COLO829 (cell line): ENCODE data around the gene STK32B.

Experiments used
- DNase-seq: peaks from one replicate; pipeline ENCODE4 v3.0.0; 2012; ENCODE audit warnings: low spot score

STK32B gene

DNA sequence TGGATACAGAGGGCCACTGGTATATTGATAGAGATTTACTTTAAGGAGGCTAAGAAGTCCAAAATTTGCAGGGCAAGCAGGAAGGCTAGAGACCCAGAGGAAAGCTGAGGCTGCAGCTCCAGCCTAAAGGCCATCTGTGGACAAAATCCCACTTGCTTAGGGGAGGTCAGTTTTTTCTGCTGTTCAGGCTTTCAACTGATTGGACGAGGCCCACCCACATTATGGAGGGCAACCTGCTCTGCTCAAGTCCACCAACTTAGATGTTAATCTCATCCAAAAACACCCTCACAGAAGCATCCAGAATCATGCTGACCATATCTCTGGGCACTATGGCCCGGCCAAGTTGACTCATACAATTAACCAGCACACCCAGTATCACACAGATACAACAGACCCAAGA, 480.8 kb downstream of the STK32B start:
- DNase-seq: no peak

DNA sequence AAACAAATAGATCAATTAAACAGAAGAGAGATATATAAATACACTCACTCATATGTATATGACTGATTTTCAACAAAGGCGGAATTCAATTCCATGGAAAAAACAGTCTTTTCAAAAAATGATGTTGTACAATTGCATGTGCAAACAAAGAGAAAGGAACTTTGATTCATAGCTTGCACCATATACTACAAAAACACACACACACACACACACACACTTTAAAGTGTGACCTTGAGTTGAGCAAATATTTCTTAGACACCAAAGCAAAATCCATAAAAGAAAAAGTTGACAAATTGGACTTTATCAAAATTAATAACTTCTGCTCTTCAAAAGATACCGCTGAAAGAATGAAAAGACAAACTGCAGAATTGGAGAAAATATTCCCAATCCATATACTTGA, 488.3 kb downstream of the STK32B start:
- DNase-seq: no peak

DNA sequence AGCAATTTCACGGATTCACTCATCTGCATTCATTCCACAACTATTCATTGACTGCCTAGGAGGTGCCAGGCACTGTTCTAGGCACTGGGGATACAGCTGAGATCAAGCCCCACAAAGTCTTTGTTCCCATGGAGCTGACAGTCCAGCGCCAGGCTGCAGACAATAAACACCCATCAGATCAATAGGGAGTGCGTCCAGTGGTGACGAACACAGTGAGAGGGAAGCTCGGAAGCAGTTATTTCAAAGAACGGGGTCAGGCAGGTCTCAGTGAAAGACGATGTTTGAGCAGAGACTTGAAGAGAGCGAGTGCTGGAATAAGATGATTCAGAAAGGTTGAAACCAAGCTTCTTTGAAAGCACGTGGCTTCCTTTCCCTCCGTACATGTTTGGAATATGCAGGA, 489.9 kb downstream of the STK32B start:
- no peak for DNase-seq

DNA sequence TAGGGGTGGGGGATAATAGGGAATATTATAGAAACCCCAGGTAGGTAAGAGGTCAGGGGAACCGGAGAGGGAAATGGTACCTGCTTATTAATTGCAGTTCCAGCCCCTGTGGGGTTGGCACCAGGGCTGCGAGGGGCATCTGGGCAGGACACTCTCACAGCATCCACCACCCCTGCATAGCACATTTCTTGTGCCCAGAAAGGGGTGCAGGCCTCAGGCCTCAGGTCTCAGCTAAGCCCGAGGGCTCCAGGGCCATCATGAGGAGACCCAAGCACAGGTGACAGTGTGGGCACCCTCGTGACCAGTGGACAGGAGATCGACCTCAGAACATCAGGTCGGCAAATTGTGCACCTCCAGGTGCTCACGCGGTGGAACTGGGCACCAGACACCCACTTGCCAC, 492.4 kb downstream of the STK32B start:
- no peak for DNase-seq

DNA sequence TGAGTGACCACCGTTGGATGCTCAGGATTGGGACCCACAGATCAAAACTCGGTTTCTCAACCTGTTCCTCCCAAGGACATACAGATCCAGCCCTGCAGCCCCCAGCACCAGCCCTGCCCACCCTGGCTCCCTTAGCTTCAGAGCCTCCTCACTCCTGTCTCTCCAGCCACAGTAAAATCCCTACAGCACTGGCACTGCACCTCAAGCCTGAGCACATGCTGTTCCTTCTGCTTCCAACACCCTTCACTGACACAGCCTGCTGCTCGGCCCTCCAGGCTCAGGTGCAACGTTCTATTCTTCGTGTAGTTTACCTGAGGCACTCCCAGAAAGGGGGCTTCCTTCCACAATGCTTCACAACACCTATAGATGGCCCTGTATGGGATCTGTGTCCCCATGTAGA, 493.5 kb downstream of the STK32B start:
- DNase-seq: no peak

DNA sequence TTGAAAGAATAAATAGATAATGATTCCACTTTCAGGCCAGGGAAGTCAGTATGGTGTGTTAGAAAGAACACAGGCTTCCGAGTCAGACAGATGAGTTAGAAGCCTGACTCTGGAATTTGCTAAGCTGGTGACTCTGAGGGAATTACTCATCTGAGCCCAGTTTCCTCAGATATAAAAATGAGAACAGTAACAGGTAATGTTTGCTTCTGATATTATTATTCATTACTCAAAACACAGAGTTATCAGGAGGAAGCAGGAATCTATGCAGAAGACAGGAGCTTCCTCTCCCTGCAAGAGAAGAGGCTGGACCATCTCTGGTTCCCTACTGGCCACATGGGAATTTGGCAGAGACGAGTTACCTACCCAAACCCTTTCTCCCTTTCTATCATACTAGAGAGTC, 494.0 kb downstream of the STK32B start:
- no peak for DNase-seq

DNA sequence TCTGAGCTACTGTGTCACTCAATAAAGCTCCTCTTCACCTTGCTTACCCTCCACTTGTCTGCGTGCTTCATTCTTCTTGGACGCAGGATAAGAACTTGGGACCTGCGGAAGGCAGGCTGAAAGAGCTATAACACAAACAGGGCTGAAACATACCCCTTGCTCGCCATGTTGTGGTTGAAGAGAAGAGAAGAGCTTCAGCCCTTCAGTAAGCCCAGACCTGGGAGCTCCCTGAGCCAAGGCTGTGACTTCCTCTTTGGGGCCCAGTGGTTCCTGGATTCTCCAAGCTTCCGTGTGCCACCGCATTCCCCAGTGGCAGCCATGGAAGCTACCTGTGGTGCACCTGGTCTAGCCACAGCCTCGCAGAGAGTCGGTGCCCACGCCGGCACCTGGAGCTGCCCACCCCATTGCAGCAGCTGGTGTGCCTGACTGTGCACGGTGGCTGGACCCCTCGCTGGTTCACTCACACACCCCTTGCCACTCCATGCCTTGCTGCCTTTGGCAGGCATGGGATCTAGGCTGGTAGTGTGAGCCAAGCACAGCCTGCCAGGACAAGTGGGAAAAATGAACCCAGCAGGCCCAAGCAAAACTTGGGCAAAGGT, 496.5 kb downstream of the STK32B start:
- no peak for DNase-seq
